K562 (cell line): ENCODE results near the gene HLA-B. TPM values are rescaled to one million over a fixed set of nuclear protein-coding genes. Genes with fewer than 3 reads are reported as not detected.

ENCODE experiments used
- ATF1 ChIP-seq, 2 experiments: fragments of 450-650 bp in 1 of 2; IDR thresholded peaks; 2 replicates each; pipeline ENCODE4 v1.6.1; 2016; ENCODE audit warnings: missing compliant biosample characterization in 1 of 2, missing genetic modification characterization in 1 of 2
- CHCHD3 ChIP-seq: fragments of 250-450 bp; sonication (Bioruptor Pico); IDR thresholded peaks from 2 replicates; pipeline ENCODE4 v2.1.2; 2022; ENCODE audit warnings: mild to moderate bottlenecking
- KAT8 ChIP-seq: fragments of 450-650 bp; IDR thresholded peaks from 2 replicates; pipeline ENCODE4 v1.6.1; 2016; ENCODE audit warnings: low read depth, mild to moderate bottlenecking
- LARP7 ChIP-seq: fragments of 450-650 bp; IDR thresholded peaks from 2 replicates; pipeline ENCODE4 v1.6.1; 2016
- POLR3G ChIP-seq: IDR thresholded peaks from 2 replicates; pipeline ENCODE4 v1.6.1; 2011; ENCODE audit not compliant: insufficient read length, insufficient replicate concordance; ENCODE audit errors: extremely low read depth
- PYGO2 ChIP-seq: fragments of 450-650 bp; IDR thresholded peaks from 2 replicates; pipeline ENCODE4 v1.6.1; 2016; ENCODE audit warnings: mild to moderate bottlenecking, missing genetic modification characterization, moderate library complexity, missing compliant biosample characterization
- ZC3H8 ChIP-seq: fragments of 450-650 bp; IDR thresholded peaks from 2 replicates; pipeline ENCODE4 v1.6.1; 2017
- ZEB2 ChIP-seq: fragments of 450-650 bp; IDR thresholded peaks from 2 replicates; pipeline ENCODE4 v1.6.1; 2016
- ZNF324 ChIP-seq: fragments of 250-450 bp; sonication (Bioruptor Pico); IDR thresholded peaks from 2 replicates; pipeline ENCODE4 v1.4.0; 2020; ENCODE audit warnings: mild to moderate bottlenecking
- ZNF780A ChIP-seq: fragments of 250-450 bp; sonication (Bioruptor Pico); IDR thresholded peaks from 2 replicates; pipeline ENCODE4 v1.5.0; 2021; ENCODE audit warnings: mild to moderate bottlenecking
- polyA plus RNA-seq, 8 experiments: library from polyadenylated mRNA; depleted of rRNA in 4 of 8; stranded (reverse) in 5 of 8; unstranded in 3 of 8; fragments of >200 nt; fragmentation: Nextera tagmentation in 2 of 8; fragmentation: Illumina TruSeq in 1 of 8; extraction: Ambion mirVana in 2 of 8; extraction: Trizol in 1 of 8; gene quantifications; 2 replicates each; pipeline versions ENCODE4 v1.2.1 to v1.2.3, GENCODE V29; 2011 to 2014; ENCODE audit warnings: inconsistent platforms in 1 of 8, missing spikeins in 1 of 8
- total RNA-seq, 7 experiments: library from RNA; depleted of rRNA in 6 of 7; stranded (reverse); fragments of >200 nt in 6 of 7; fragmentation: Illumina TruSeq in 2 of 7; extraction: Trizol in 2 of 7; gene quantifications; 2 replicates each; pipeline versions ENCODE4 v1.2.1 to v1.2.3, GENCODE V29; 2011 to 2021; ENCODE audit warnings: low replicate concordance in 1 of 7
- TF ChIP-seq, protein P1 (sequence below): sonication (generic); formaldehyde crosslinking; IDR thresholded peaks from 2 replicates; pipeline ENCODE4 v1.8.0; 2022; ENCODE audit warnings: mild to moderate bottlenecking, low read depth, missing genetic modification reagents
- TF ChIP-seq, protein P2 (sequence below): fragments of 250-450 bp; sonication (Bioruptor Pico); IDR thresholded peaks from 2 replicates; pipeline ENCODE4 v1.8.0; 2021; ENCODE audit warnings: mild to moderate bottlenecking, moderate library complexity
- TF ChIP-seq, protein P3 (sequence below): fragments of 250-450 bp; sonication (Bioruptor Pico); IDR thresholded peaks from 2 replicates; pipeline ENCODE4 v1.8.0; 2021; ENCODE audit warnings: borderline replicate concordance, mild to moderate bottlenecking, moderate library complexity; ENCODE audit not compliant: poor library complexity, severe bottlenecking

Gene HLA-B
- total and polyA plus RNA-seq, 9 of the 15 experiments (the other 6 are each of a cell fraction or from before 2014, with no cell fraction given), result 0.07 to 9.7 (median 0.65) TPM; not detected in 2

DNA sequence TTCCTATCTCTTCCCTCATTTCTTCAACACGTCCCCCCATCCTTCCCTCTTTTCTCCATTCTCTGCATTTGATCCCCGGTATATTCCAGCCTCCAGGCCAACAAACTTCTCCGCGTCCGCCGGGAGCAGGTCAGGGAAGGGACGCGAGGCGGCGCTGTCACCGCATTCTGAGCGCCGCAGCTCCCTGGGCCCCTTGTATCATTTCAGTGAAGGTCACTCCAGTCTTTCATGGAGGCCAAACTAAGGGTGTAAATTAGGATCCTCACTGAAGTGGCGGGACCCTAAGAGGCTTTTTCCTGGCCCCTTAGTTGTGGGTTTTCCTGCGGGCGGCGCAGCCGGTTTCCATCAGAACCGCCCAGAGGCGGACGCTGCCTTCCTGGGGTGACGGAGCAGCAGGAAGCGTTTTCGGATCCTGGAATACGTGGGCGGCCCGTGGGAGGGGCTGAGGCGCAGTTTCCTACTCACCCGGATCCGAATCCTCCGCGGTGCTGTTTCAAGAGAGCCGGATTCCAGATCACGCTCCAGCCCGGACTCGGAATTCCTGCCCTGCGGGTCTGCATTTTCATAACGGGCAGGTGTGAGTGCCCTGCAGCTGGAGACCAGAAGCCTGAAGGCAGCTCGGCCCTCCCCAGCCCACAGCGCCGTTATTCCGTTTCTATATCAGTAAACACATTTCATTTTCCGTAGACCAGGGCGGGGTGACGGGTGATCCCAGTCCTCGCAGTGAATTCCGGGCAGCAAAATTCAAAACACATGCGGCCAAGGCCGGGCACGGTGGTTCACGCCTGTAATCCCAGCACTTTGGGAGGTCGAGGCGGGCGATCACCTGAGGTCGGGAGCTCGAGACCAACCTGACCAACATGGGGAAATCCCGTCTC is 42.8 kb upstream of the HLA-B start (continued):
- TF ChIP-seq, protein P1, sequence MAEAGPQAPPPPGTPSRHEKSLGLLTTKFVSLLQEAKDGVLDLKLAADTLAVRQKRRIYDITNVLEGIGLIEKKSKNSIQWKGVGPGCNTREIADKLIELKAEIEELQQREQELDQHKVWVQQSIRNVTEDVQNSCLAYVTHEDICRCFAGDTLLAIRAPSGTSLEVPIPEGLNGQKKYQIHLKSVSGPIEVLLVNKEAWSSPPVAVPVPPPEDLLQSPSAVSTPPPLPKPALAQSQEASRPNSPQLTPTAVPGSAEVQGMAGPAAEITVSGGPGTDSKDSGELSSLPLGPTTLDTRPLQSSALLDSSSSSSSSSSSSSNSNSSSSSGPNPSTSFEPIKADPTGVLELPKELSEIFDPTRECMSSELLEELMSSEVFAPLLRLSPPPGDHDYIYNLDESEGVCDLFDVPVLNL (CRISPR knock-in tag), result 0 out of 2 replicates have a peak, but pooled peaks have one; percentile 11
- no peak for TF ChIP-seq ATF1 (CRISPR knock-in tag; IDR thresholded peaks at IDR 0.05)
- TF ChIP-seq ATF1 (tag; IDR thresholded peaks at IDR 0.05), result peak; percentile 83
- TF ChIP-seq ZC3H8, result no peak
- TF ChIP-seq, protein P2, sequence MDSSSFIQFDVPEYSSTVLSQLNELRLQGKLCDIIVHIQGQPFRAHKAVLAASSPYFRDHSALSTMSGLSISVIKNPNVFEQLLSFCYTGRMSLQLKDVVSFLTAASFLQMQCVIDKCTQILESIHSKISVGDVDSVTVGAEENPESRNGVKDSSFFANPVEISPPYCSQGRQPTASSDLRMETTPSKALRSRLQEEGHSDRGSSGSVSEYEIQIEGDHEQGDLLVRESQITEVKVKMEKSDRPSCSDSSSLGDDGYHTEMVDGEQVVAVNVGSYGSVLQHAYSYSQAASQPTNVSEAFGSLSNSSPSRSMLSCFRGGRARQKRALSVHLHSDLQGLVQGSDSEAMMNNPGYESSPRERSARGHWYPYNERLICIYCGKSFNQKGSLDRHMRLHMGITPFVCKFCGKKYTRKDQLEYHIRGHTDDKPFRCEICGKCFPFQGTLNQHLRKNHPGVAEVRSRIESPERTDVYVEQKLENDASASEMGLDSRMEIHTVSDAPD (CRISPR knock-in tag), result no peak
- TF ChIP-seq, protein P3, sequence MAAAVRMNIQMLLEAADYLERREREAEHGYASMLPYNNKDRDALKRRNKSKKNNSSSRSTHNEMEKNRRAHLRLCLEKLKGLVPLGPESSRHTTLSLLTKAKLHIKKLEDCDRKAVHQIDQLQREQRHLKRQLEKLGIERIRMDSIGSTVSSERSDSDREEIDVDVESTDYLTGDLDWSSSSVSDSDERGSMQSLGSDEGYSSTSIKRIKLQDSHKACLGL, result no peak
- no peak for TF ChIP-seq ZNF324
- no peak for TF ChIP-seq POLR3G
- TF ChIP-seq ZNF780A, result no peak
- peak; percentile 87; the same call in 1 of the 2 replicates for TF ChIP-seq LARP7
- TF ChIP-seq ZEB2, result peak; percentile 60
- 0 out of 2 replicates have a peak, but pooled peaks have one; percentile 22 for TF ChIP-seq PYGO2
- 0 out of 2 replicates have a peak, but pooled peaks have one; percentile 53 for TF ChIP-seq CHCHD3 (CRISPR knock-in tag)
- TF ChIP-seq KAT8, result no peak
